ENCODE measurements around the gene GALNT11. TPM values are rescaled to one million over a fixed set of nuclear protein-coding genes. Genes with fewer than 3 reads are reported as not detected.
"Not testable (repeated sequence)": the region's sequence is repeated elsewhere in the genome, so short reads cannot be mapped to it uniquely, and the experiment has no call there.

Gene GALNT11
- 100 to 1,000 TPM in 2 of 4 donors, 10 to 100 TPM in 2; 51.8 to 117 (median 107) TPM for polyA plus RNA-seq (ENCODE audit: insufficient read length in 4 of 4)

GRCh38 chr7:152025077-152025936 is at the start of gene GALNT11:
Gene GALNT11 (plus strand): TSS chr7:152025674. CDS start chr7:152094228, 68,554 bp downstream.
- peak; percentile 46 to 70 (median 63) for DNase-seq (ENCODE audit: low read depth in 4 of 4, low spot score in 3 of 4)

- DNase-seq (ENCODE audit: low read depth in 4 of 4, low spot score in 3 of 4), result no peak
Measured at GRCh38 chr7:151978616-151979015, 46.9 kb upstream of the GALNT11 start.

GRCh38 chr7:151981223-151981622 is 44.3 kb upstream of the GALNT11 start:
- no peak for DNase-seq (ENCODE audit: low read depth in 4 of 4, low spot score in 3 of 4)

- no peak for DNase-seq (ENCODE audit: low read depth in 4 of 4, low spot score in 3 of 4)
Measured at GRCh38 chr7:151982806-151983205, 42.7 kb upstream of the GALNT11 start.

GRCh38 chr7:151984612-151985011 is 40.9 kb upstream of the GALNT11 start:
- no peak for DNase-seq (ENCODE audit: low read depth in 4 of 4, low spot score in 3 of 4)

- no peak for DNase-seq (ENCODE audit: low read depth in 4 of 4, low spot score in 3 of 4)
Measured at GRCh38 chr7:151987748-151988529, 37.5 kb upstream of the GALNT11 start.

- DNase-seq (ENCODE audit: low read depth in 4 of 4, low spot score in 3 of 4), result peak in 3 of 4 donors; percentile 7 to 24 (median 22)
Measured at GRCh38 chr7:151992375-151992774, 33.1 kb upstream of the GALNT11 start.

GRCh38 chr7:151993977-151994676 is 31.3 kb upstream of the GALNT11 start:
- no peak for DNase-seq (ENCODE audit: low read depth in 4 of 4, low spot score in 3 of 4)

- DNase-seq (ENCODE audit: low read depth in 4 of 4, low spot score in 3 of 4), result no peak
Measured at GRCh38 chr7:151999424-152000090, 25.9 kb upstream of the GALNT11 start.

DNA sequence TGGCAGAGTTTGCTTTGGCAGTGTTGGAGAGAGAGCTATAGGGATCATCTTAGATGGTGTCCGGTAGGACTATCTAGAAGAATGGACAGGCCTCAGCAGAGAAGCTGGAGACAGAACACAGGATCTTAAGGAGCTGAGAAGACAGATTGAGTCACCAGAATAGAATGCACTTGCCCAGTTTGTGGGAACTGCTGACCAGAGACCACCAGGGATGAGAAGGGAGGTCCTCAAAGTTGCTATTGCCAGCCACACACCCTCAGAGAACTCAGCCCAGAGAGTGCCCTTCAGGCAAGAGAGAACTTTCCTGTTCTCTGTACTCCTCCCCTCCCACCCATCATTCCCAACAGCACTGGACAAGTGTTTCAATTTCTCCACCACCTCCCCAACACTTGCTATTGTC is 25.3 kb upstream of the GALNT11 start:
- no peak for DNase-seq (ENCODE audit: low read depth in 4 of 4, low spot score in 3 of 4)

DNA sequence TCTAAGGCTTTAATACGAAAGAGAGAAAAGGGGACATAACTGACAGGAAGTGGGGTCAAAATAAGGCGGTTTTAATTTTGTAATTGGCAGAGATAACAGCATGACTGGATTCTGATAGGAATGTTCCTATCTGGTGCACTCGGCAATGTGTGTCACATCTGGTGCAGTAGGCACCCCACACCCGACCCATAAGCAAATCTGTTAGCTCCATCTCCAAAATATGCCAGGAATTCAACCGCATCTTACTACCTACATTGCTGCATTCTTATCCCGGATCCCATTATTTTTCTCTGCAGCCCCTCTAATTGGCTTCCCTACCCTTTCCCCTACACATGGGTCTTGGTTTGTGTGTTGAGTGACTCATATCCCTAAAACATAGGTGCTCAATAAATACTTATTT is 19.1 kb upstream of the GALNT11 start:
- no peak for DNase-seq (ENCODE audit: low read depth in 4 of 4, low spot score in 3 of 4)

GRCh38 chr7:152011860-152012259 is 13.6 kb upstream of the GALNT11 start:
- DNase-seq (ENCODE audit: low read depth in 4 of 4, low spot score in 3 of 4), result no peak

GRCh38 chr7:152013230-152013629 is 12.2 kb upstream of the GALNT11 start:
- DNase-seq (ENCODE audit: low read depth in 4 of 4, low spot score in 3 of 4), result no peak

GRCh38 chr7:152013974-152014373 is 11.5 kb upstream of the GALNT11 start:
- no peak for DNase-seq (ENCODE audit: low read depth in 4 of 4, low spot score in 3 of 4)

- DNase-seq (ENCODE audit: low read depth in 4 of 4, low spot score in 3 of 4), result no peak
Measured at GRCh38 chr7:152014722-152015121, 10.8 kb upstream of the GALNT11 start.

DNA sequence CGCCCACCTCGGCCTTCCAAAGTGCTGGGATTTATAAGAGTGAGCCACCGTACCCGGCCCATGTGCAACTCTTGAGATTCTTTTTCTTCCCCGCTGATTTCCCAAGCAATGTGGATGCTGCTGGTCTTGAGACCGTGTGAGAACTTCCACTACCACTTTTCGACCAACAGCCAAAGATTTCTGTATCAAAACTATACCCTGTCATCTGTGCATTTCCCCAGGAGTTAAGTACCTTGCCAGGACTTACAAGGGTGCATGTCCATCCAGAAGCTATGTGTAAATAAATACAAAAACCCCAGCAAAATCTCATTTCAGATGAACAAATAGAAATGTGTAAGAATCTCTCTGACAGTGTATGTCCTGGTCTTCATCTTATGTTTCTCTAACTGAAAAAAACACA is 9.9 kb upstream of the GALNT11 start:
- DNase-seq (ENCODE audit: low read depth in 4 of 4, low spot score in 3 of 4), result no peak

- DNase-seq (ENCODE audit: low read depth in 4 of 4, low spot score in 3 of 4), result no peak
Measured at GRCh38 chr7:152016947-152017346, 8.5 kb upstream of the GALNT11 start.

DNA sequence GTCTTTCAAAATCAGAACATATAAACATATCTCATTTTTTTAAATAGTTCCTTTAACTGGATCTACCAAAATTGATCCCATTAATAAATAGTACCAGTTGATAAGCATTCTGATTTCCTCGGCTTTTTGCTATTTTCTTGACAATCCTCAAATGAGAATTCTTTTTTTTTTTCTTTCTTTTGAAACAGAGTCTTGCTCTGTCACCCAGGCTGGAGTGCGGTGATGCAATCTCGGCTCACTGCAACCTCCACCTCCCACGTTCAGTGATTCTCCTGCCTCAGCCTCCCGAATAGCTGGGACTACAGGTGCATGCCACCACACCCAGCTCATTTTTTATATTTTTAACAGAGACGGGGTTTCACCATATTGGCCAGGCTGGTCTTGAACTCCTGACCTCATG is 7.8 kb upstream of the GALNT11 start:
- DNase-seq (ENCODE audit: low read depth in 4 of 4, low spot score in 3 of 4), result not testable (repeated sequence)

DNA sequence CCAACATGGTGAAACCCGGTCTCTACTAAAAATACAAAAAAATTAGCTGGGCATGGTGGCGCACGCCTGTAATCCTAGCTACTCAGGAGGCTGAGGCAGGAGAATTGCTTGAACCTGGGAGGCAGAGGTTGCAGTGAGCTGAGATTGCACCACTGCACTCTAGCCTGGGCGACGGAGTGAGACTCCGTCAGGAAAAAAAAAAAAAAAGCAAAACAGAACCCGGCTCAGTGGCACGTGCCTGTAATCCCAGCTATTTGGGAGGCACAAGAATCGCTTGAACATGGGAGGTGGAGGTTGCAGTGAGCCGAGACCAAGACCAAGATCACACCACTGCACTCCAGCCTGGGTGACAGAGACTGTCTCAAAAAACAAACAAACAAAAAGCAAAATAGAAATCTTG is 3.7 kb upstream of the GALNT11 start:
- DNase-seq (ENCODE audit: low read depth in 4 of 4, low spot score in 3 of 4), result not testable (repeated sequence)

Measured in left renal pelvis (tissue), 4 donors.